Inferior parietal cortex (tissue), 1 donor: ENCODE results near the gene SND1.
A peak's percentile ranks its signal among the peaks of the same experiment; 100 is the strongest.

Experiments used
- DNase-seq: peaks from one replicate; pipeline ENCODE4 v3.0.0-alpha.2; 2016; ENCODE audit errors: extremely low spot score

Gene SND1

GRCh38 chr7:127683776-127684681 lies 32.0 kb downstream of the SND1 start:
- no peak for DNase-seq

DNA sequence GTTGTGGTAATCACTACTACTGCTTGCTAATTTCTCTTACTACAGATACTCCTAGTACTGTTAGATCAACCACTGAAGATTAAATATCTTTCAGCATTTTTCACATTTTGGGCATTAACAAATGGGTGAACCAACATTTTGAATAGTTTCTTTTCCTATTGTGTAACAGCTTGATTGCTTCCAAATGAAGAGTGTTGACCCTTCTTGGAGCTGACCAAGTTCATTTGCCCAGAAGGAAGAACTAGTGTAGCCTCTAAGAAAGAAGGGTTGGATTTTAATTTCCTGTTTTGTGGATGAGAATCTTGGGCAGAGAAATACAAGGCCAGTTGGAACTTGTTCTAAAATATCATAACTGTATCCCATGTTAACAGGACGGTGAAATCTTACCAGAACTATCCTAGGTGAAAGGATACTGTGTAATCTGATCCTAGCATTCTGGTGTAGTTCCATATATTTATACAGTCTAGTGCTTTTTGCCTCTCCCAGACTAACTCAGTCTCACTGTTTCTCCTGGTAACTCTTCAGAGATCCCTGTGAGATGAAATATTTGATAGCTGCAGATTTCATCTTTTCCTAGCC lies 37.3 kb downstream of the SND1 start:
- DNase-seq, result no peak

GRCh38 chr7:127690337-127690736 lies 38.3 kb downstream of the SND1 start:
- no peak for DNase-seq

DNA sequence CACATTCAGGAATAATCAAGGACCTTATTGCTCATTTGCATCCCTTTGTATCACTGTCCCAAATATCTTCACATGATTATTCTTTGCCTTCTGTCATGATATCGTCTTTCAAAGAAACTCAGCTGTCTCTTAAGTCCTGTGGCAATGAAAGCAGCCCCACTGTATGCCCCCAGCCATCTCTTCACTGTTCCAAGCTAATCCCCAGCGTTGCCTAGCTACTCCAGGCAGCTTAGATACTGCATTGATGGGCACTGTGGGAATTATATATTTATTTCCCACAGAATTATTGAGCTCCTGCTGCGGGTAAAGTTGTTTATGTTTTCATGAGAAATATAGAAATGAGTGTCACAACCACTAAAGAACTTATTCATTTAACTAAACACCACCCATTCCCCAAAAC lies 38.8 kb downstream of the SND1 start:
- DNase-seq, result no peak

- no peak for DNase-seq
Measured at GRCh38 chr7:127692200-127692599, 40.2 kb downstream of the SND1 start.

- no peak for DNase-seq
Measured at GRCh38 chr7:127699853-127700252, 47.9 kb downstream of the SND1 start.

DNA sequence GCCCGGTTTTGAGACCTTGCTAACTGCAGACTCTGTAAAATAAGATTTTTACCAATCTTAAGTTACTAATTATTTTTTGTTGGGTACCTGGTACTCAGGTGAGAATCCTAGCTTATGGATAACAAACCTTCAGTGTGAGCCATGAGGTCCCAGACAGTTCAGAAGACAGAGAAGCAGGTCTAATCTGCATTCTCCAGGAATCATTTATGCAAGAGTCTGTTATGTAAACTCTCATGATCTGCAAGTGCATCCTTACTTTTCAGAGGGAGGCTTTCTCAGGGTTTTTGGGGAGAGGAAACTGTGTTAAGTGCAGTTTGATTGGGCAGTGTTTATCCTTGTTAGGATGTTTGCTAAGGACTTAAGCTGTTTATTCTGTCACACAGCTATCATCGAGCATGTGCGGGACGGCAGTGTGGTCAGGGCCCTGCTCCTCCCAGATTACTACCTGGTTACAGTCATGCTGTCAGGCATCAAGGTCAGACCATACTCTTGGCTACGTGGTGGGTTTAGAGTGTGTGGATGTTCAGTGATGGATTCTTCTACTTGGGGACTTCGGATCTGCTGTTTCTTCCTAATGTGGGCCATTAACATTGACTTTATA lies 50.2 kb downstream of the SND1 start:
- no peak for DNase-seq

DNA sequence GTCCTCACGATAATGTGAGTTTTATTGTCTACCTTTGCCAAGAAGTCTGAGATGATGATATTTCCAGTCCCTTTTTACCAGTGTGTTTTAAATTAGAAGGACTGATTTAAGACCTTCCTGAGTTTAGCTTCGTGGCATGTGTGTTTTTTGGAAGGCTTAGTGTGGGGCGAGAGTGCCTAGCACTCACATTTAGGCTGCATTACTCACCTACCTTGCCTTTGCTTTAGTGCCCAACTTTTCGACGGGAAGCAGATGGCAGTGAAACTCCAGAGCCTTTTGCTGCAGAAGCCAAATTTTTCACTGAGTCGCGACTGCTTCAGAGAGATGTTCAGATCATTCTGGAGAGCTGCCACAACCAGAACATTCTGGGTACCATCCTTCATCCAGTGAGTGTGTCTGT lies 50.9 kb downstream of the SND1 start:
- peak; percentile 30 for DNase-seq

- DNase-seq, result no peak
Measured at GRCh38 chr7:127704211-127704610, 52.2 kb downstream of the SND1 start.

DNA sequence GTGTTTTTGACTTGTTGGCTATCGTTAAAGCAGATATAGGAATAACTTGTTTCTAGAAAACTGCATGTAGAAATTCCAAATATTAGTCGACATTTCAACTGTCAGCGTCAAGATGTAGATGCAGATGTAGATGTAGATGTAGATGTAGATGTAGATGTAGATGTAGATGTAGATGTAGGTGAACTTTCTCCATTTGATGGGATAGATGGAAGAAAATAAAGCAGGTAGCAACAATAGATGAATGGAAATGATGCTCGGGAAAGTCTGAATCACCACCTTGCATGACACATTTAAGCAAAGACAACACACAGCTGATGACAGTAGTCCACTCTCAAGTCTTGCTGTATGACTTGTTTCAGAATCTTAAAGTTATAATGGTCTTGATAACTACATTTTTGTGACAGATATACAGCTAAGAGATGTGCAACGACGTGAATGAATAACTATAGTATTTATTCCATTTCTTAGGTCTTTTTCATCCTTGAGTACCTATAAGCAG lies 53.5 kb downstream of the SND1 start:
- DNase-seq, result no peak

GRCh38 chr7:127706766-127707165 lies 54.8 kb downstream of the SND1 start:
- DNase-seq, result no peak

DNA sequence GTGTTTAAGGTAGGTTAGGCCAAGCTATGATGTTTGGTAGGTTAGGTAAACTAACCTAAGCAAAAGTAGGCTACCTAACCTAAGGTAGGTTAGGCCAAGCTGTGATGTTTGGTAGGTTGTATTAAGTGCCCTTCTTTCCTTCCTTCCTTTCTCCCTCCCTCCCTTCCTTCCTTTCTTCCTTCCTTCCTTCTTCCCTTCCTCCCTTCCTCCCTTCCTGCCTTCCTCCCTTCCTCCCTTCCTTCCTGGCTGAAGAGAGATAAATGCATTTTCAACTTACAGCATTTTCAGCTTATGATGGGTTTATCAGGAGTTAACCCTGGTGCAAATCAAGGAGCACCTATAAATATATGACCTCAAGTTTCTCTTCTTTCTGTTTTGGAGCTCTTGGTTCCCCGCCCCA lies 56.2 kb downstream of the SND1 start:
- no peak for DNase-seq

DNA sequence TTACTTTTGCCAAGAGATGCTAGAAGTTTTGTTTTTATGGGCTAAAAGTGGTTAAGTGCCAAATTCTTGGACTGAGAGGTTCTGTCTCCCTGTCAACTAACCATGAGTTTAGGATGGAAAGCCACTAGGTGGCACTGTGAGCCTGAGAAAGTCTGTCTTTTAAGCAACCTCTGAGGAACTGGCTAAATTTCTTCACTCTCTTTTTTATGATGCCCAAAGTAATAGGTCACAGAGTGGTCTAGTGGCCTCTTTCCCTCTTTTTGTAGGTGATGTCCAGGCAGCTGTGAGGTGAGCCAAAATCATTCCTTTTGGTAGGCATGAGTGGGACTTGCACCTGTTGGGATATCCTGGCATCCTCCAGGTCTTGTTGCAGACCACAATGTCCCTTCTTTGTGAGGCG lies 56.8 kb downstream of the SND1 start:
- DNase-seq, result peak; percentile 96

DNA sequence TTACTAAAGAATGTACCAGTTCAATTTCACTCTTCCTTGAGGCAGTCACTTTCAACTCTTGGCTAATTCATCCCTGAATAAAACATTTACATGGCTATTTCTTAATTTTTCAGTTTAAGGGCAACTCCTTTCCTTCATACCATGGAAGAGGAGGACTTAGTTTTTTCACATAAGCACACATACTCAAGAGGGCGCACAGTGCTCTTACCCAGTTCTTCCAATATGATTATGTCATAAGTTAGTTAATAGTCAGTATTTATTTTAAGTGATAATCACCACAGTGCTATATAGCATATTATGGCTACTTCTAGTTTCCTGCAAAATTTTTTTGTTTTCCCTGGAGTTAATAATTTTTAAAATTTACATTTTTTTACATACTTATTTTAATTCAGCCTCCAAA lies 58.6 kb downstream of the SND1 start:
- DNase-seq, result no peak

DNA sequence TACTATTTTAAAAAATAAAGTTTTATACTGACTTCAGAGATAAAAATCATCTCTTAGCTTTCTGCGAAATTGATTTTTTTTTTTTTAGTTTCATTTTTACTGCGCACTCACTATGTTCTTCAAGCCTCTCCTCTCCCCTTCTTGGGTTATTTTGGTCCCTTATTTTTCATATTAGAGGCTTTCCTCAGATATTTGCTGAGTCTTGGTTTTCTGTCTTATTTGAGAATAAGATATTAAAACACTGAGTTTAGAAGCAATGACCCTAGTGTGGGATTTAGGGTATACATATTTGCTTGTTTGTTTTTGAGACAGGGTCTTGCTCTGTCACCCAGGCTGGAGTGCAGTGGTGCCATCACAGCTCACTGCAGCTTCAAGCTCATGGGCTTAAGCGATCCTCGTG lies 59.9 kb downstream of the SND1 start:
- DNase-seq, result no peak

GRCh38 chr7:127713006-127713405 lies 61.0 kb downstream of the SND1 start:
- DNase-seq, result no peak

GRCh38 chr7:127713758-127714157 lies 61.8 kb downstream of the SND1 start:
- no peak for DNase-seq

DNA sequence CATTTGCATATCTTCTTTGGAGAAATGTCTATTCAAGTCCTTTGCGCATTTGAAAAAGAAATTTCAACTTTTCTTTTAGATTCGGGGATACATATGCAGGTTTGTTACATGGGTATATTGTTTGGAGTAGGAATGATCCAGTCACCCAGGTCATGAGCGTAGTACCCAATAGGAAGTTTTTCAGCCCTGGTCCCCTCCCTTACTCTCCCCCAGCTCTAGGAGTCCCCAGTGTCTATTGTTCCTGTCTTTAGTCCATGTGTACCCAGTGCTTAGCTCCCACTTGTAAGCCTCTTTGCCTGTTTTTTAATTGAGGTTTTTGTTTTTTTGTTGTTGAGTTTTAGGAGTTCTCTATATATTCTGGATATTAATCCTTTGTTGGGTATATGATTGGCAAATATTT lies 63.3 kb downstream of the SND1 start:
- no peak for DNase-seq

DNA sequence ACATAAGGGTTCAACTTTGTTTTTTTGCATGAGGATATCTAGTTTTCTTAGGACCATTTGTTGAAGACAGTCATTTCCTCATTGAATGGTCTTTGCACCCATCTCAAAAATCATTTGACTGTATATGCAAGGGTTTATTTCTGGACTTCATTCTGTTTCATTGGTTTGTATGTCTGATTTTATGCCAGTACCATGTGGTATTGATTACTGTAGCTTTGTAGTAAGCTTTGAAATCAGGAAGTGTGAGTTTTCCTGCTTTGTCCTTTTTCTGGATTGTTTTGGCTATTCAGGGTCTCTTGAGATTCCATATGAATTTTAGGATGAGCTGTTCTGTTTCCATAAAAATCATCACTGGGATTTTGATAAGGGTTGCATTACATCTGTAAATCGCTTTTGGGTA lies 63.9 kb downstream of the SND1 start:
- no peak for DNase-seq

DNA sequence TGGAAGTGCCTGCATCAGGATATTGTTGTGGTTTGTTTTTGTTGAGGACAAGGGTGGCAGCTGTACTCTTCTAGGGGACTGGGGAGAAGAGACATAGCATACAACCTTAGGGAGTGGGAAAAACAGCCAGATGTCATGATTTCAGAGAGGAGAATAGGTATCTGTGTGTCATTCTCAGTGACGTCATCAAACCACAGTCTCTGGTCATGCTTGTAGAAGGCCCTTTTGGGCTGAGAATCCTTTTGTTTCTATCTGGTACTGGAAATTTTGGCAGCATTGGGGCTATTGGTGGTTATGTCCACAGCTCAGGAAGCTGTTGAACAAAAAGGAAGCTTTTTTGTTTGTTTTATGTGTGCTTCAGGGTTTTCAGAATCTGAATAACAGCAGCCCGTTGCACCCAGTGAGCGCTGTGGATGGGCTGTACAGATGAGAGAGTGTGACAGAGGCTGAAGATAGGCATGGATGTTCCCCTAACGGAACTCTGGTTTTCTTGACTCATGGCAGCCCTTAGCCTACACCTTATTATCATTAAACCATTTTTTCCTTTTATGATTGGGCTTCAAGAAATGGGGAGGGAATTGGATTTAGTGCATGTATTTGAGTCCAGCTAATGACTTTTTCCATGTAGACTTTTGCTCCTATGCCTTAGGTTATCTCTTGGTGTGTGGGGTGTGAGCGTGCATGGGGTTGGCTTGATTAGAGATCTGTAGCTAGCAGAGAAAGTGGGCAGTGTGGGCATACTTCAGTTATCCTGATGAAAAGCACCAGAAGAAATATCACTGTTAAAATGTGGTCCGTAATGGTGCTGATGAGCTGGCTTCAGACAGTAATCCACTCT lies 65.7 kb downstream of the SND1 start:
- DNase-seq, result no peak

DNA sequence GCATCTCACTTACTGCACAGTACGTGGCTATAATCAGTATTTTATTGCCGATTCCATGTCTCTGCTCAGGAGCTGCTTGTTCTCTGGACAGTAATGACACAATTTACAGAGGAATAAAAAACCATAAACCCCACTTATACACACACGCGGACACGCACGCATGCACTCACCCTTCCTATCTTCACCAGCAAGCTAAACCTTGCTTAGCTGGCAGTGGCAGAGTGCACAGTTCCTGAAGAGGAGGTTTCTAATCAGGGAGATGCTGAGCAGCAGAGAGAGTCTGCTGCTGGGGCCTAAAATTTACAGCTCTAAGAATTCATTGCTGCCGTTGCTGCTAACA lies 66.3 kb downstream of the SND1 start:
- peak; percentile 29 for DNase-seq

DNA sequence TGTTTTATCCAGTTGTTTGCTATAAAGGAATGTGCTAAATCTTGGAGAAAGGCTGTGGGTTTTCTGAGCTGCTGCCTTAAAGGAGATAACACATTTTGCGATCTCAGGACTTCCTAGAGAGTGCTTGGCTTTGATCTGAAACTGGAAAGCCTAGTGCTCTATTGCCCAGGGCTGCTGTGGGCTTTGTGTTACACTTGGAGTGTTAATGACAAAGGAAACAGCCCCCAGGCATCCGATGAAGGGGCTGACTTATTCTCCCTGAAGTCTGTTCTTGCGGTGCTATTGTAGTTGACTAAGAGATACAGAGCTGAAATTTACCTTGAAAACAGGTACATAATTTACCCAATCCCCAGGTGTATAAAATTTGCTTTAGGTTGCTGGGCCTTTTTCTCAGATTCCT lies 74.5 kb downstream of the SND1 start:
- no peak for DNase-seq
